ENCODE measurements around the gene KLHL3. TPM values are rescaled to one million over a fixed set of nuclear protein-coding genes. Genes with fewer than 3 reads are reported as not detected.

KLHL3 gene
- total RNA-seq, 1 donor from 2014 or later, result 5.7 TPM

- H3K9me3 Mint-ChIP-seq (ENCODE audit: unreplicated experiment), result peaks cover 1% of the 10 kb centered on the region
- no peaks in the 10 kb centered on the region for H3K4me1 Mint-ChIP-seq (ENCODE audit: low read depth, unreplicated experiment)
- no peak overlapping the region for H3K4me3 Mint-ChIP-seq (ENCODE audit: unreplicated experiment)
- DNase-seq, result no peak
- no peaks in the 10 kb centered on the region for H3K27me3 Mint-ChIP-seq (ENCODE audit: unreplicated experiment)
- no peaks in the 10 kb centered on the region for H3K36me3 Mint-ChIP-seq (ENCODE audit: unreplicated experiment)
- H3K27ac Mint-ChIP-seq (ENCODE audit: unreplicated experiment), result no peak overlapping the region
- no peak for TF ChIP-seq CTCF (IDR thresholded peaks at IDR 0.05; ENCODE audit: partially characterized antibody, unreplicated experiment)
These were observed 30.8 kb downstream of the KLHL3 start for GRCh38 chr5:137705106-137705505.

DNA sequence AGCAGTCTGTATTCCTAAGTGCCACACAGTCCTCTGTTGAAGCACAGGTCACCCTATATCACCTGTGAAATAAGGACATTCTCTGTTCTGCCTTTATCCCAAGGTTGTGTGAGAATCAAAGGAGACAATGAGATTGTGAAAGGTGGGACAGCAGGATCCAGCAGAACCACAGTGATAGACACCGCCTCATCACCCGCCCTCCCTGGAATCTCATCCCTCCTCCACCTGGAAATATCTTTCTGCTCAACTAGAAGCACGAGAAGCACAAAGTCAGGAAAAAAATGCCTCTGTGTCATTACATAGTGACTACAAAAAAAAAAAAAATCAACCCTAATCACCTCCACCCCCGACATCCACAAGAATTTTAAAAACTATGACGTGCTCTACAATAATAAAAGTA lies 32.3 kb downstream of the KLHL3 start:
- TF ChIP-seq CTCF (IDR thresholded peaks at IDR 0.05; ENCODE audit: partially characterized antibody, unreplicated experiment), result no peak
- H3K4me3 Mint-ChIP-seq (ENCODE audit: unreplicated experiment), result no peak overlapping the region
- H3K36me3 Mint-ChIP-seq (ENCODE audit: unreplicated experiment), result no peaks in the 10 kb centered on the region
- H3K27me3 Mint-ChIP-seq (ENCODE audit: unreplicated experiment), result no peaks in the 10 kb centered on the region
- H3K27ac Mint-ChIP-seq (ENCODE audit: unreplicated experiment), result no peak overlapping the region
- no peak for DNase-seq
- H3K4me1 Mint-ChIP-seq (ENCODE audit: low read depth, unreplicated experiment), result no peaks in the 10 kb centered on the region
- H3K9me3 Mint-ChIP-seq (ENCODE audit: unreplicated experiment), result peaks cover 1% of the 10 kb centered on the region

- Mint-ChIP-seq H3K27me3 (ENCODE audit: unreplicated experiment) (no peaks in the 10 kb centered on the region), H3K9me3 (ENCODE audit: unreplicated experiment) (peaks cover under 1% of the 10 kb centered on the region), H3K4me3 (ENCODE audit: unreplicated experiment) (no peak overlapping the region), H3K36me3 (ENCODE audit: unreplicated experiment) (no peaks in the 10 kb centered on the region), H3K4me1 (ENCODE audit: low read depth, unreplicated experiment) (no peaks in the 10 kb centered on the region), H3K27ac (ENCODE audit: unreplicated experiment) (no peak overlapping the region)
- no peak for DNase-seq
- TF ChIP-seq CTCF (IDR thresholded peaks at IDR 0.05; ENCODE audit: partially characterized antibody, unreplicated experiment), result no peak
These were observed 35.6 kb downstream of the KLHL3 start for GRCh38 chr5:137700282-137700680.

DNA sequence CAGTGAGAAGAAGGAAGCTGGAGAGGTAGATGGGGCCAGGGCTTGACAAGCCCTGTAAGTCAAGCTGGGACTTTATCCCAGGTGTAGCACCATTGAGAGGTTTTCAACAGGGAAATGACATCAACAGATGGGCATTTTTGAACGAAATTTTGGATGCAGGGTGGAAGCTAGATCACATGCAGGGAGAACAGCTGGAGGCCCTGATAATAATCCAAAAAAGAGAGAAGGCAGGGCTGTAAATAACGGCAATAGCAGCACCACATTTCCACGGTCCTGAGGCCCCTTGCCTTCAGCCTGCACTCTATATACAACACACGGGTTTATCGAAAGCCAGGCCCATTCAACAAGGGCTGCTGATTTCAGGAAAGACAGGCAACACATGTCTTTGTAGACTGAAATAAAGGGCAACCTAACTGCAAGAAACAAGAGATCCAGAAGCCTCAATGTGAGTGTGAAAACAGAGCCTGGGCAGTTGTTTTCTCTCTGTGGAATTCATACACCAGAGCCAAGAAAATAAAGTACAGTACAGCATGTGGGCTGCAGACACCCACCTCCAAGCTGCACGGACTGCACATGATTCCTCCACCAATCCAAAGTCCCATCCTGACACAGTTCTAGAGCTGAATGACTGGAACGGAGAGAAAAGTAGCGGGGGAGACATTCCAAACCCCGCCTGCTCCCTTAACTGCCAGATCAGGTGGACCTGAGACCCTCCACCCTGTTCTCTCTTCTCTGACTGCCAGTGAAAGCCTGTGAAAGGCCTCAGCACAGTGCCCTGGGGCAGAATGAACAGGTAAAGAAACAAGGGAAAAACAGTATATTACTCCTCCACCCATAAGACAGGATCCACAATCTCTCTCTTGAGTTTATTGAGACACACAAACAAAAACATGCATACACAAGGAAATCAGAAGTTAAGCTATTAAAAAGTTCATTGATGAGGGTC lies 36.3 kb downstream of the KLHL3 start:
- no peak for TF ChIP-seq CTCF (IDR thresholded peaks at IDR 0.05; ENCODE audit: partially characterized antibody, unreplicated experiment)

DNA sequence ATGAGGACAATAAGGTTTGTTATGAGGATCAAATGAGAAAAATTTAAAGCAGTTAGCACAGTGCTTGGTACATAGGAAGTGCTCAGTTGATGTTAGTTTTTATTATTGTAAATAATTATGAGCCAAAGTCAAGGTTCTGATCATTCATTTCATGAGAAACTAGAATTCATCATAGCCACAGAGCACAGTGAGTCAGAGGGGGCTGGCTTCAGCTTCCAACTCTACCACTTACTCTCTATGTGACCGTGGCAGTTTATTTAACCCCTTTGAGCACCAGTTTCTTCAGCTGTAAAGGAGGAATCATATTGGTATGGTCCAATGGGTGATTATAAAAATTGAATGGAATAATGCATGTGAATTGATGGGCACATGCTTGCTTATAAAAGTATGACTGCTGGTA lies 39.4 kb downstream of the KLHL3 start:
- H3K27me3 Mint-ChIP-seq (ENCODE audit: unreplicated experiment), result no peaks in the 10 kb centered on the region
- H3K36me3 Mint-ChIP-seq (ENCODE audit: unreplicated experiment), result no peaks in the 10 kb centered on the region
- no peak for DNase-seq
- no peak overlapping the region for H3K27ac Mint-ChIP-seq (ENCODE audit: unreplicated experiment)
- no peak overlapping the region for H3K4me3 Mint-ChIP-seq (ENCODE audit: unreplicated experiment)
- H3K9me3 Mint-ChIP-seq (ENCODE audit: unreplicated experiment), result no peaks in the 10 kb centered on the region
- H3K4me1 Mint-ChIP-seq (ENCODE audit: low read depth, unreplicated experiment), result peaks cover 7% of the 10 kb centered on the region
- no peak for TF ChIP-seq CTCF (IDR thresholded peaks at IDR 0.05; ENCODE audit: partially characterized antibody, unreplicated experiment)

More for the DNA sequence above, 36.3 kb downstream of the KLHL3 start:
- H3K27me3 Mint-ChIP-seq (ENCODE audit: unreplicated experiment), result no peaks in the 10 kb centered on the region
- no peaks in the 10 kb centered on the region for H3K9me3 Mint-ChIP-seq (ENCODE audit: unreplicated experiment)
- no peaks in the 10 kb centered on the region for H3K36me3 Mint-ChIP-seq (ENCODE audit: unreplicated experiment)
- no peak for DNase-seq
- no peak overlapping the region for H3K27ac Mint-ChIP-seq (ENCODE audit: unreplicated experiment)
- no peaks in the 10 kb centered on the region for H3K4me1 Mint-ChIP-seq (ENCODE audit: low read depth, unreplicated experiment)
- no peak overlapping the region for H3K4me3 Mint-ChIP-seq (ENCODE audit: unreplicated experiment)

Measured in glutamatergic neuron (in vitro differentiated cells).